GM12872 (cell line): ENCODE results near the gene PHYKPL.

Experiments used
- TF ChIP-seq, protein P1 (sequence below): IDR thresholded peaks from 3 replicates; pipeline ENCODE4 v1.5.1; 2011; ENCODE audit warnings: low read depth, mild to moderate bottlenecking, low read length, moderate library complexity; ENCODE audit not compliant: insufficient read depth

The PHYKPL gene

GRCh38 chr5:178241688-178242231 lies 9.2 kb upstream of the PHYKPL start:
- TF ChIP-seq, protein P1, sequence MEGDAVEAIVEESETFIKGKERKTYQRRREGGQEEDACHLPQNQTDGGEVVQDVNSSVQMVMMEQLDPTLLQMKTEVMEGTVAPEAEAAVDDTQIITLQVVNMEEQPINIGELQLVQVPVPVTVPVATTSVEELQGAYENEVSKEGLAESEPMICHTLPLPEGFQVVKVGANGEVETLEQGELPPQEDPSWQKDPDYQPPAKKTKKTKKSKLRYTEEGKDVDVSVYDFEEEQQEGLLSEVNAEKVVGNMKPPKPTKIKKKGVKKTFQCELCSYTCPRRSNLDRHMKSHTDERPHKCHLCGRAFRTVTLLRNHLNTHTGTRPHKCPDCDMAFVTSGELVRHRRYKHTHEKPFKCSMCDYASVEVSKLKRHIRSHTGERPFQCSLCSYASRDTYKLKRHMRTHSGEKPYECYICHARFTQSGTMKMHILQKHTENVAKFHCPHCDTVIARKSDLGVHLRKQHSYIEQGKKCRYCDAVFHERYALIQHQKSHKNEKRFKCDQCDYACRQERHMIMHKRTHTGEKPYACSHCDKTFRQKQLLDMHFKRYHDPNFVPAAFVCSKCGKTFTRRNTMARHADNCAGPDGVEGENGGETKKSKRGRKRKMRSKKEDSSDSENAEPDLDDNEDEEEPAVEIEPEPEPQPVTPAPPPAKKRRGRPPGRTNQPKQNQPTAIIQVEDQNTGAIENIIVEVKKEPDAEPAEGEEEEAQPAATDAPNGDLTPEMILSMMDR, result no peak

GRCh38 chr5:178241231-178241663 lies 8.6 kb upstream of the PHYKPL start:
- TF ChIP-seq, protein P1, result no peak

DNA sequence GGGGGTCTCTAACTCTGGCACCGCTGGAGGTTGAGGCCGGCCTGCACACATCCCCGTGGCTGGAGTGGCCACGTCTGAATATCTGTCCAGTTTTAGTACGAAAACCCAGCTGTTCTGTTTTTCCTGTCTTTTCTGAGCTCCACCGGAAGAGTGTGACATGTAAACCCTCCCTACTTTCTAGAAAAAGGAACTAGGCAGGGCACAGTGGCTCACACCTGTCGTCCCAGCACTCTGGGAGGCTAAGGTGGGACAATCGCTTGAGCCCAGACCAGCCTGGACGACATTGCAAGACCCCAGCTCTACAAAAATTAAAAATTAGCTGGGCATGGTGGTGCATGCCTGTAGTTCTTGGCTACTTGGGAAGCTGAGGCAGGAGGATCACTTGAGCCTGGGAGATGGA lies 8.2 kb upstream of the PHYKPL start:
- TF ChIP-seq, protein P1, result no peak

DNA sequence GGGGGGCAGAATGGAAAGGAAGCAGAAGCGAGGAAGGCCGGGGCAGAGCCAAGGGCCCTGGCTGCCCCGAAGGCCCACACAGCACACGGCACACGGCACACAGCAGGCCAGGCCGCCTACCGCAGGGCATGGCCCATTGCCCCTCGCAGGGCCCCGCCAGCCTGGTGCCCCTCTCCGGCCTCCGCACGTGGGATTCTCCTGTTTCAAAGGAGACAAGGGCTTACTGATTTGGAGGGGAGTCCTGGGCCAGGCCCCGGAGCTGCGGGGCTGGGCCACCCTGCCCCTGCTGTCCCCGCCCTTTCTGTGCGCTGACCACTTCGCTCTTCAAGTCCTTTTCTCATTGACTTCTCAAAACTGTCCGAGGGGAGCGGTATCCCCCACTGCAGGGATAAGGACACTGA lies 7.7 kb upstream of the PHYKPL start:
- TF ChIP-seq, protein P1, result no peak

DNA sequence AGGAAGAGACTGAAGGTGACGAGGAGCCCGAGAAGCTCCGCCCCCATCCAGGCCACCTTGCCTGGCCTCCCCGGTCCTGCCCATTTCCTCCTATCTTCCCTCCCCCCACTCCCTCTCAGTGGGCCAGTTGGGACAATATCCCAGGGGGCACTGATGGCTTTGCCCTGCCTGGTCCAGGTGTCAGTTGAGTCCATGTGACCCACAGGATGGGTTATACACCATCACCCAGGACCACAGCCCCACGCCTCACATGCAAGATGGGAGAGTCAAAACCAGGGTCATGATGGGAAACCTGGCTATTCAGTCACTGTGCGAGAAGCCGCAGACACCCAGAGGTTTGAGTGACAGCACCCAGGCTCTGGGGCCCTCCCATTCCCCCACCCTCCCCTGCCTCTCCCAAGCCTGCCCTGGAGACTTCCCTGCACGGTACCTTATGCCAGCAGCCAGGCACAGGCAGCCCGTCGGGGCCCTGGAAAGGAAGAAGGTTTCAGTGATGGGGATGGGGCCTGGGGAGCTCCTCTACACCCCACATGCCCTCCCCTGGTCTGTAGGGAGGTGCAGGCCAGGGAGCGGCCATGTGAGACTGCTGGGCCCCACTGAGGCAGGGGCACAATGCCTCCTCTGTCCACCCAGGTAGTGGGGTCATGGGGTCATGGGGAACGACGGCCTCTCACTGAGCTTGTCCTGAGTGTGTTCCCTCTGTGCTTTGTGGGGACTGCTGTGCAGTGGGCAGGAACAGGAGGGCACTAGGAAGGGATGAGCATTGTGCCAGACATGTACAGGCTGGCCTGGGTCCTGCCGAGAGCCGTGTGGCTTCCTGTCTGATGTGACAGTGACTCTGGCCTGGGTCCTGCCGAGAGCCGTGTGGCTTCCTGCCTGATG lies 6.3 kb upstream of the PHYKPL start:
- TF ChIP-seq, protein P1, result no peak

DNA sequence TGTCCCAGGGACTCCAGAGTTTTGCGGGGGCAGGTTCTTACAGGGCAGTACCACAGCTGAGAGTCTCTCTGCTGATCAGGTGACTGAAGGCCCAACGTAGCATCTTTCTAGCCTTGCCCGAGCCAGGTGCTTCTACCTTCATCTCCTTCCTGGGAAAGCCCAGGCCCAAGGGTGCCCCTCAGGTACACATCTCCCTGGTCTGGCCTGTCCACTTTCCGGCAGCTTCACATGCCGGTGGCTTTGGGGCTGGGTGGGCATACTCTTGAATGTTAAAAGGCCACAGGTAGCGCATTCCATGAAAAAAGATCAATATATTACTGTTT lies 5.7 kb upstream of the PHYKPL start:
- TF ChIP-seq, protein P1, result no peak

DNA sequence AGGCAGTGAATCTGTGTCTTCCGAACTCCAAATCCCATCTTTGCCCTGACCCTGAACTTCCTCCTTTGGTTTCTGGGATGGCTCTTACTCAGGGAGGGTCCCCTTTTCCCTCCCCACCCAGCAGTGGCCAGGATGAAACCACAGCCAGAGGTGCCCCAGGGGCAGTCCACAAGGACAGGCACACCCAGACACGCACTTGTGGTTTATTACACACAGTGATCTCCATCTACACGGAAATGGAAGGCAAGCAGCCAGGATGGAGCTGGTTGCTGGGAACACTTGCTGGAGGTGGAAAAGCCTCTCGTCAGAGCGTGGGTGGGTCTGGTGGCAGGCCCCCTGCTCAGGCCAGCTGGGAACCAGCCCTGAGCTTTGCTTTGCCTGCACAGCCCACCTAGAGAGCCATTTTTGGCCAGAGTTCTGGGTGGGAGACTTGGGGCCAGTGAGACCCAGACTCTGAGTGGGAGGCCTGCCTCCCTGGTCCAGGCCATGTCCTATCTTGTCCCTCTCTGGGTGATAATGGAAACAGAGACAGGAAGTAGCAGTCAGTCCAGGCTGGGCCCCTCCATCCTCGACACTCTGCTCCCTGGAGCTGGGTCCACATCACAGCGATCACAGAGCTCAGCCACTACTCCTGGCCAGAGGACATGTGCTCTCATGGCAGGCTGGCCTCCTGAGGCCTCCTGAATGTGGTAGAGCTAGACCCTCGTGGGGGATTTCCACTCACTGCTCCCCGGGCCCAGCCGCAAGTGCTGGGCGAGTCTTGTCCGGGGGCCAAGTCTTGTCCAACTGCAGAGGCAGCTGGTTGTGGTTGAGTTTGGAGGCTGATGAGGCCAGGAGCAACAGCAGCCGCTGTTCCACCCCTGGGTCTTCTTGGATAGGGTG lies 5.1 kb upstream of the PHYKPL start:
- TF ChIP-seq, protein P1, result no peak
